GM18870 (cell line): ENCODE measurements around the gene DCDC2.
"Not testable (repeated sequence)": the region's sequence is repeated elsewhere in the genome, so short reads cannot be mapped to it uniquely, and the experiment has no call there.

Experiments used
- ATAC-seq: cut with Tn5 transposase; IDR thresholded peaks from one replicate; pipeline ENCODE4 v1.9.1; 2021; ENCODE audit warnings: moderate library complexity; ENCODE audit not compliant: unreplicated experiment

The DCDC2 gene

GRCh38 chr6:24357336-24358218 is at the start of gene DCDC2:
DCDC2 (minus strand) TSS chr6:24358059; CDS start chr6:24357750, 309 bp downstream.
- ATAC-seq = no peak

- ATAC-seq = no peak
Measured at GRCh38 chr6:24405262-24405661, 47.4 kb upstream of the DCDC2 start.

- ATAC-seq = no peak
Measured at GRCh38 chr6:24403501-24403824, 45.6 kb upstream of the DCDC2 start.

GRCh38 chr6:24402697-24403500 is 45.0 kb upstream of the DCDC2 start, which contains the start of gene MRS2:
MRS2 (plus strand) TSS chr6:24402936; CDS start chr6:24403047, 111 bp downstream.
- ATAC-seq = peak; percentile 91

GRCh38 chr6:24401458-24401857 is 43.6 kb upstream of the DCDC2 start:
- ATAC-seq = no peak

- ATAC-seq = not testable (repeated sequence)
Measured at GRCh38 chr6:24400045-24401039, 42.5 kb upstream of the DCDC2 start.

- no peak for ATAC-seq
Measured at GRCh38 chr6:24397631-24398030, 39.8 kb upstream of the DCDC2 start.

GRCh38 chr6:24396824-24397223 is 39.0 kb upstream of the DCDC2 start:
- ATAC-seq = no peak

GRCh38 chr6:24394780-24395437 is 37.0 kb upstream of the DCDC2 start:
- ATAC-seq = no peak

- ATAC-seq = no peak
Measured at GRCh38 chr6:24394061-24394779, 36.4 kb upstream of the DCDC2 start.

- peak; percentile 74 for ATAC-seq
Measured at GRCh38 chr6:24391756-24392405, 34.0 kb upstream of the DCDC2 start.

GRCh38 chr6:24391208-24391607 is 33.3 kb upstream of the DCDC2 start:
- no peak for ATAC-seq

GRCh38 chr6:24387818-24388217 is 30.0 kb upstream of the DCDC2 start:
- ATAC-seq = no peak

GRCh38 chr6:24385536-24386269 is 27.8 kb upstream of the DCDC2 start:
- no peak for ATAC-seq

- not testable (repeated sequence) for ATAC-seq
Measured at GRCh38 chr6:24384369-24385130, 26.7 kb upstream of the DCDC2 start.

- ATAC-seq = not testable (repeated sequence)
Measured at GRCh38 chr6:24382891-24383494, 25.1 kb upstream of the DCDC2 start.

- no peak for ATAC-seq
Measured at GRCh38 chr6:24382220-24382540, 24.3 kb upstream of the DCDC2 start.
